Sciatic nerve (tissue), 2 donors: ENCODE results near the gene GOLGB1. TPM values are rescaled to one million over a fixed set of nuclear protein-coding genes. Genes with fewer than 3 reads are reported as not detected.
"Not testable (repeated sequence)": the region's sequence is repeated elsewhere in the genome, so short reads cannot be mapped to it uniquely, and the experiment has no call there.

ENCODE experiments used
- ATAC-seq: fragments of 200-7000 bp; cut with Tn5 transposase; one replicate; pipeline ENCODE4 v1.9.1; 2020; ENCODE audit warnings: mild to moderate bottlenecking, moderate library complexity
- DNase-seq: peaks from one replicate; pipeline ENCODE4 v3.0.0-alpha.2; 2020; ENCODE audit warnings: low spot score
- intact Hi-C: fragments of 100-400 bp; cut with DNase I; formaldehyde crosslinking; loops from one replicate; pipeline ENCODE4 v1.14.2; 2022
- total RNA-seq: library from RNA; stranded (reverse); fragmentation: NEBNext Ultra II Directional; extraction: Animal tissue kit (Norgen Biotek cat#: 25700); gene quantifications from one replicate; pipeline ENCODE4 v1.2.1, GENCODE V29; 2021
- donor health status: DM: no; HTN: no; CAD: no.
- donor health status: DM: no; HTN: no; CAD: no.

The GOLGB1 gene
- total RNA-seq = 73.4 TPM

- intact Hi-C loops = no loop called here
- ATAC-seq (peak; percentile 99), DNase-seq (peak; percentile 93)
Observed at GRCh38 chr3:121749276-121750086, at the start of gene GOLGB1. GOLGB1 (minus strand) TSS chr3:121749741; CDS start chr3:121730971, 18,770 bp downstream.

- intact Hi-C loops = no loop called here
- ATAC-seq (no peak), DNase-seq (no peak)
Observed at GRCh38 chr3:121796970-121797369, 47.4 kb upstream of the GOLGB1 start.

GRCh38 chr3:121794264-121794983 lies 44.9 kb upstream of the GOLGB1 start:
- no peak for DNase-seq
- no peak for ATAC-seq
- intact Hi-C loops = no loop called here

GRCh38 chr3:121793078-121793477 lies 43.5 kb upstream of the GOLGB1 start:
- no peak for DNase-seq
- no peak for ATAC-seq
- intact Hi-C loops = no loop called here

GRCh38 chr3:121786485-121786884 lies 36.9 kb upstream of the GOLGB1 start:
- DNase-seq (no peak), ATAC-seq (no peak)
- intact Hi-C loops = no loop called here

- ATAC-seq, DNase-seq, intact Hi-C loops: not testable (repeated sequence)
Observed at GRCh38 chr3:121782784-121783183, 33.2 kb upstream of the GOLGB1 start.

- no peak for ATAC-seq
- intact Hi-C loops = no loop called here
Observed at GRCh38 chr3:121781611-121782010, 32.1 kb upstream of the GOLGB1 start.

GRCh38 chr3:121775095-121775494 lies 25.6 kb upstream of the GOLGB1 start:
- intact Hi-C loops, ATAC-seq, DNase-seq: not testable (repeated sequence)

More at GRCh38 chr3:121781611-121782010, 32.1 kb upstream of the GOLGB1 start:
- no peak for DNase-seq

GRCh38 chr3:121769246-121769645 lies 19.7 kb upstream of the GOLGB1 start:
- ATAC-seq (no peak), DNase-seq (no peak)
- intact Hi-C loops = loop anchor here (5.0 kb wide), 1 partner anchor 1577 kb away; no protein-coding TSS in a partner anchor

- intact Hi-C loops = loop anchor here (5.0 kb wide), 1 partner anchor 1576 kb away; no protein-coding TSS in a partner anchor
Observed at GRCh38 chr3:121768452-121768851, 18.9 kb upstream of the GOLGB1 start.

GRCh38 chr3:121759541-121760202 lies 10.1 kb upstream of the GOLGB1 start:
- intact Hi-C loops = no loop called here

More at GRCh38 chr3:121768452-121768851, 18.9 kb upstream of the GOLGB1 start:
- no peak for DNase-seq
- ATAC-seq = no peak

GRCh38 chr3:121758727-121759450 lies 9.3 kb upstream of the GOLGB1 start:
- DNase-seq = no peak
- intact Hi-C loops = no loop called here
- no peak for ATAC-seq

More at GRCh38 chr3:121759541-121760202, 10.1 kb upstream of the GOLGB1 start:
- DNase-seq (no peak), ATAC-seq (no peak)

- intact Hi-C loops = no loop called here
- DNase-seq (no peak), ATAC-seq (no peak)
Observed at GRCh38 chr3:121757812-121758545, 8.4 kb upstream of the GOLGB1 start.

GRCh38 chr3:121757087-121757811 lies 7.7 kb upstream of the GOLGB1 start:
- intact Hi-C loops = no loop called here
- DNase-seq (no peak), ATAC-seq (no peak)

- ATAC-seq (no peak), DNase-seq (no peak)
- intact Hi-C loops = no loop called here
Observed at GRCh38 chr3:121752772-121753171, 3.2 kb upstream of the GOLGB1 start.

GRCh38 chr3:121752261-121752660 lies 2.7 kb upstream of the GOLGB1 start:
- DNase-seq (no peak), ATAC-seq (no peak)
- intact Hi-C loops = no loop called here

- intact Hi-C loops = no loop called here
- DNase-seq (no peak), ATAC-seq (no peak)
Observed at GRCh38 chr3:121750087-121750415, 510 bp upstream of the GOLGB1 start.
